Effector CD4-positive, alpha-beta T cell (primary cell): ENCODE results near the gene TMEM184A.

Experiments
- DNase-seq: peaks from one replicate; pipeline ENCODE4 v3.0.0-alpha.2; 2020

The TMEM184A gene

GRCh38 chr7:1499367-1500029 lies 56.5 kb downstream of the TMEM184A start:
- DNase-seq, result no peak

GRCh38 chr7:1498370-1499305 lies 57.4 kb downstream of the TMEM184A start:
- DNase-seq, result no peak

GRCh38 chr7:1497293-1497927 lies 58.6 kb downstream of the TMEM184A start:
- no peak for DNase-seq

GRCh38 chr7:1496531-1497292 lies 59.3 kb downstream of the TMEM184A start:
- DNase-seq, result no peak

- no peak for DNase-seq
These were observed 60.3 kb downstream of the TMEM184A start for GRCh38 chr7:1495564-1496242.

- no peak for DNase-seq
These were observed 61.0 kb downstream of the TMEM184A start for GRCh38 chr7:1494866-1495563.

- DNase-seq, result no peak
These were observed 61.6 kb downstream of the TMEM184A start for GRCh38 chr7:1494447-1494846.

- no peak for DNase-seq
These were observed 62.4 kb downstream of the TMEM184A start for GRCh38 chr7:1493571-1493970.

- DNase-seq, result no peak
These were observed 62.9 kb downstream of the TMEM184A start for GRCh38 chr7:1493129-1493528.

- no peak for DNase-seq
These were observed 63.4 kb downstream of the TMEM184A start for GRCh38 chr7:1492640-1493039.
